Neuron (in vitro differentiated cells): ENCODE results near the gene LRRC74B.

Experiments used
- H2AFZ ChIP-seq: one replicate; pipeline ENCODE4 v1.6.1; 2013; ENCODE audit warnings: low read depth, mild to moderate bottlenecking, inconsistent platforms, low read length, moderate library complexity
- H3K27me3 ChIP-seq: one replicate; pipeline ENCODE4 v1.6.1; 2013; ENCODE audit warnings: low read length; ENCODE audit not compliant: insufficient read depth
- H3K36me3 ChIP-seq: one replicate; pipeline ENCODE4 v1.6.1; 2013; ENCODE audit warnings: low read length; ENCODE audit not compliant: insufficient read depth
- H3K4me1 ChIP-seq: one replicate; pipeline ENCODE4 v1.6.1; 2013; ENCODE audit warnings: low read length; ENCODE audit not compliant: insufficient read depth
- H3K4me3 ChIP-seq: 2 replicates; pipeline ENCODE4 v1.5.1; 2013; ENCODE audit warnings: mild to moderate bottlenecking, low read length, moderate library complexity
- H3K9me3 ChIP-seq: one replicate; pipeline ENCODE4 v1.6.1; 2013; ENCODE audit warnings: low read length

The LRRC74B gene

DNA sequence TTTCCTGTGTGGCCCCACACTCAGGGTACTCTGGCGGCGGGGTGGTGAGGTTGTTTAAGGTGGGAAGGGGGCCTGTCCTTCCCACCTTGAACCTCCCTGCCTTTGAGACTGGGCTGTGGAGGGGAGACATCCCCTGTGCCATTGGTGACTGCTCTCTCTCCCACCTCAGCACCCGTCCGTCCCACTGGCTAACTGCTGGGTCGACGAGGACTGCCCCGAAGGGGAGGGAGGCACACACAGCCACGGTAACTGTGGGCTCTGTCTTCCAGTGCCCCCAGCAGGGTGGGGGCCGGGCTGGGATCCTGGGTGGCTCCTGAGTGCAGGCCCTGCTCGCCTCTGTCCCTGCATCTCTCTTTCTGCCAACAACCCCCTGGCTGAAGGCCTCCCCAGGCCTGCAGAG lies 23.2 kb upstream of the LRRC74B start:
- Histone ChIP-seq H3K36me3 (no peaks in the 10 kb centered on the region), H3K4me1 (no peaks in the 10 kb centered on the region), H2AFZ (no peak overlapping the region), H3K27me3 (peaks cover 4% of the 10 kb centered on the region), H3K9me3 (no peaks in the 10 kb centered on the region), H3K4me3 (no peak overlapping the region)

DNA sequence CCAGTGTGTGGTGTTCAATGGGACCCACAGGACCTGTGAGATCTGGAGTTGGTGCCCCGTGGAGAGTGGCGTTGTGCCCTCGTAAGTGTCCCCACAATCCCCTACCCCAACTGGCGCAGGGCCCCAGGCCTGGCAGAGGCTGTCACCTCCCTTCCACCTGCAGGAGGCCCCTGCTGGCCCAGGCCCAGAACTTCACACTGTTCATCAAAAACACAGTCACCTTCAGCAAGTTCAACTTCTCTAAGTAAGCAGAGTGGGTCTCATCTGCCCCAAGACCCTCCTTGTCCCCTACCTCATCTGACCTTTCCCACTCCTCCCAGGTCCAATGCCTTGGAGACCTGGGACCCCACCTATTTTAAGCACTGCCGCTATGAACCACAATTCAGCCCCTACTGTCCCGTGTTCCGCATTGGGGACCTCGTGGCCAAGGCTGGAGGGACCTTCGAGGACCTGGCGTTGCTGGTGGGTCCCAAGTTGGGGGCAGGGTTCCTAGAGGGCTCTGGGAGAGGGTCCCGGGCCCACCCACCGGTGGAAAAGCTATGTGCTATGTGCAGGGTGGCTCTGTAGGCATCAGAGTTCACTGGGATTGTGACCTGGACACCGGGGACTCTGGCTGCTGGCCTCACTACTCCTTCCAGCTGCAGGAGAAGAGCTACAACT lies 22.7 kb upstream of the LRRC74B start:
- Histone ChIP-seq H2AFZ (no peak overlapping the region), H3K36me3 (no peaks in the 10 kb centered on the region), H3K4me1 (no peaks in the 10 kb centered on the region), H3K27me3 (peaks cover 4% of the 10 kb centered on the region), H3K4me3 (no peak overlapping the region), H3K9me3 (no peaks in the 10 kb centered on the region)

DNA sequence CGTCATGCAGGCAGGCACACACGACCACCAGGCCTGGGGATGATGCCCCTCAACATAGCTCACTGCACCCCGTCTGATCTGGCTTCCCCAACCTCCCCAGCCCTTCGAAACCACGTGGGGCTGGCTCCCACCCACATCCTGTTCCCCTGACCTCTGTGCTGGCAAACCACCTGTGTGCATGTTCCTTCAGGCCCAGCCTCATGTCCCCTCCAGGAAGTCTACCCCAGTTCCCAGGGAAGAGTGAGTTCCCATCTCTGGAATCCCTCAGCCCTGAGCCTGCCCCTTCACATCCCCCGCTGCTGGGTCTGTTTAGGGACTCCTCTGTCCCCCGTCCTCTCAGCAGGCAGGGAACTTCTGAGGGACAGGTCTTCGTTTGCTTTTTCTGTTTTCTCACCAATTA lies 20.5 kb upstream of the LRRC74B start:
- Histone ChIP-seq H3K36me3 (no peaks in the 10 kb centered on the region), H3K9me3 (no peaks in the 10 kb centered on the region), H2AFZ (no peak overlapping the region), H3K4me1 (no peaks in the 10 kb centered on the region), H3K4me3 (no peak overlapping the region), H3K27me3 (peaks cover 4% of the 10 kb centered on the region)

DNA sequence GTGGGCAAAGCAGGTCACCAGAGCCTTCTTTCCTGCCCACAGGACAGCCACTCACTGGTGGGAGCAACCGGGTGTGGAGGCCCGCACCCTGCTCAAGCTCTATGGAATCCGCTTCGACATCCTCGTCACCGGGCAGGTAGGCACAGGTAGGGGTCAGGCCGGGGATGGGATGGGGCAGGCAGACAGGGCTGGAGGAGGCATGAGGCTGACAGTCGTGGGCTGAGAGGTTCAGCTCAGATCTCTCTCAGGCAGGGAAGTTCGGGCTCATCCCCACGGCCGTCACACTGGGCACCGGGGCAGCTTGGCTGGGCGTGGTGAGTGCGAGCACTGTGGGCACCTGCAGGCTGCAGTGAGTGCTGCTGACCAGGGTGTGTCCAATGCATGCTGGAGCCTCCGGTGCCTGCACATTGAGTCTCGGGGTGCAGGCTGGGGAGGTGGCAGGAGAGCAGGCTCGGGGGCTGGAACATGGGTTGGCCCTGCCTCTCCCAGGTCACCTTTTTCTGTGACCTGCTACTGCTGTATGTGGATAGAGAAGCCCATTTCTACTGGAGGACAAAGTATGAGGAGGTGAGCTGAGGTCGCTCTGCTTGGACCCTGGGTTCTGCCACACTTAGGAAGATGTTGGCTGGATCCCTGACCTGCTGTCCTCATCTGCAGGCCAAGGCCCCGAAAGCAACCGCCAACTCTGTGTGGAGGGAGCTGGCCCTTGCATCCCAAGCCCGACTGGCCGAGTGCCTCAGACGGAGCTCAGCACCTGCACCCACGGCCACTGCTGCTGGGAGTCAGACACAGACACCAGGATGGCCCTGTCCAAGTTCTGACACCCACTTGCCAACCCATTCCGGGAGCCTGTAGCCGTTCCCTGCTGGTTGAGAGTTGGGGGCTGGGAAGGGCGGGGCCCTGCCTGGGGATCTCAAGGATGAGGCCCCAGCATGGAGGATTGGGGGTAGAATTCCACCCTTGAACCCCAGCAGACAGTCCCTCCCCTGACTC lies 19.7 kb upstream of the LRRC74B start:
- Histone ChIP-seq H3K27me3 (peaks cover 4% of the 10 kb centered on the region), H2AFZ (no peak overlapping the region), H3K36me3 (no peaks in the 10 kb centered on the region), H3K9me3 (no peaks in the 10 kb centered on the region), H3K4me1 (no peaks in the 10 kb centered on the region), H3K4me3 (no peak overlapping the region)

DNA sequence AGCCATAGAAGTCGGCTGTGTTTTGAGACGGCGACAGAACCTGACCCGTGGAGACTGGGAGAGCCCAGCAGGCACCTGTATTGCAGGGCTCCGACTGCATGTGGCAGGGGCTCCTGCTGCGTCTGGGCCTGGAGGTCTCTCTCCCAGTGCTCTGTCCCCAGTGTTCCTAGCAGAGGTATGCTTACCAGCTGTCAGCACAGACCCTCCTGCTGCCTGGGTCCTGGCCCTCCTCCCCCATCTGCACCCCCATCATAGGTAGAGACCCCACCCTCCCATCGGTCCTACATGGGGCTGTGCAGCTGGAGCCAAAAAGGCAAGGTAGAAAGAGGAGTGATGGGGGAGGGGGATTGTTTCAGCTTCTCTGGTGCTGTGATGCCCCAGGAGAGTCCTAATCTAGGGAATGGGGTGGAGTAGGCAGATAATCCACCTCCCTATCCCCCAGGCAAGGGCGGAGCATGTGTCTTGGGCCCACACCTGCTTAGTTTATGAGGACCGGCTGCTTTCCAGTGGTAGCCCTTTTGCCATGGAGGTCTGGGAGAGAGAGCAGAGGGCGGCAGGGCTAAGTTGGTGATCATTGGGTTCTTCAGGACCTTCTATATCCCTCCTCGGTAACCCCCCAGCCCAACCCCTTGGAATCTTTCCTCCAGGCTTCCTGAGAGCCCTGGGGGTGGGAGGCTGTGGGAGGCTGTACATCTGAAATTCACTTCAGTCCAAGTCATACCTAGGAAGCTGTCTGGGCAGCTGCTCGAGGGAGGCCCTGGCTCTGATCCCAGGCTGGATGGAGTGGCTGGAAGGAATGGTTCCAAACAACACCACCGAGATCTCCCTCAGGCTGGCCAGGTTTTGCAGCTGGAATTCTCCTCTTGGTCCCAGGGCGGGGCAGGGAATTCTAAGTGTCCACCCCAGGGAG lies 18.7 kb upstream of the LRRC74B start:
- no peaks in the 10 kb centered on the region for H3K9me3 ChIP-seq
- no peaks in the 10 kb centered on the region for H3K36me3 ChIP-seq
- H3K4me1 ChIP-seq = peaks cover 2% of the 10 kb centered on the region
- H2AFZ ChIP-seq = no peak overlapping the region
- no peak overlapping the region for H3K4me3 ChIP-seq
- H3K27me3 ChIP-seq = peaks cover 4% of the 10 kb centered on the region

DNA sequence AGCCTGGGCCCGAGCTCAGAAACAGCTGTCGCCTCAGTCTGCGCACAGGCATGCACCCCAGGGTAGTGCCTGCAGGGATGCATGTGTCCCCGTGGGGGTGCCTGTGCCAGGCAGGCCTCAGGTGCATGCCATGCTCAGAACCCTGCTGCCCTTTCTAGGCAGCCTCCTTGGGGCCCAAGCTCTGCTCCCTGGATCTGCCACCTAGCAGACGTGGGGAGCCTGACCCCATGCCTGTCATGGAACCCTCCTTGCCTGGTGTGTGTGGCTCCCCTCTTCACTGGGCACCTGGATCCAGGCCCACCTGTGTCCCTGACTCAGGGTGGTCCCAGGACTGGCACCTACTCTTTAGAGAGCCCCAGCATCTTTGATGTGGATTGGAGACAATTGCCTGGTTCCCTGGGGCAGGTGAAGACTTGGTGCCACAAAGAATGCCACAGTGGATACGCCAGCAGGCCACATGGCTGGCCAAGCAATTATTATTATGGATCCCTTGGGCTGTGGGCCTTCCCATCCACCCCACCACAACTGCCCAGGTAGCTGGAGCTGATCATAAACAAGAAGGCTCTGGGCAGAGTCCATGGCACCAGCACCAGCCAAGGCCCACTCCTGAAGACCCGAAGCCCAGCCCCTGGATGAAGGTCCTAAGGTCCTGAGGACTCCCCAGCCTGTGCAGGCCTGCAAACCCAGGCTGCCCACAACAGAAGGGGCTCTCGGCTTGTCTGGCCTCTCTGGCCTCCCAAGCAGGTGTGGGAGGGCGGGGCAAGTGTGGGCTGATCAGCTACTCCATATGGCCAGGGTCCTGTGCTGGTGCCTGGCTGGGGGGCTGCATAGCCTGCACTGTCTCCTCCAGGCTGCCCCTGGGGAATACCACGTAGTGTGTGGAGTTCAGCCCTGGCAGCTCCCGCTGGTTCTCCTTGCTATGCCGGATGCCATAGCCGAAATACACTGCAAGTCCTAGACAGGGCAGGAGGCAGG lies 17.2 kb upstream of the LRRC74B start:
- no peak overlapping the region for H2AFZ ChIP-seq
- H3K4me3 ChIP-seq = no peak overlapping the region
- H3K36me3 ChIP-seq = no peaks in the 10 kb centered on the region
- no peaks in the 10 kb centered on the region for H3K27me3 ChIP-seq
- peaks cover 9% of the 10 kb centered on the region for H3K4me1 ChIP-seq
- H3K9me3 ChIP-seq = no peaks in the 10 kb centered on the region

DNA sequence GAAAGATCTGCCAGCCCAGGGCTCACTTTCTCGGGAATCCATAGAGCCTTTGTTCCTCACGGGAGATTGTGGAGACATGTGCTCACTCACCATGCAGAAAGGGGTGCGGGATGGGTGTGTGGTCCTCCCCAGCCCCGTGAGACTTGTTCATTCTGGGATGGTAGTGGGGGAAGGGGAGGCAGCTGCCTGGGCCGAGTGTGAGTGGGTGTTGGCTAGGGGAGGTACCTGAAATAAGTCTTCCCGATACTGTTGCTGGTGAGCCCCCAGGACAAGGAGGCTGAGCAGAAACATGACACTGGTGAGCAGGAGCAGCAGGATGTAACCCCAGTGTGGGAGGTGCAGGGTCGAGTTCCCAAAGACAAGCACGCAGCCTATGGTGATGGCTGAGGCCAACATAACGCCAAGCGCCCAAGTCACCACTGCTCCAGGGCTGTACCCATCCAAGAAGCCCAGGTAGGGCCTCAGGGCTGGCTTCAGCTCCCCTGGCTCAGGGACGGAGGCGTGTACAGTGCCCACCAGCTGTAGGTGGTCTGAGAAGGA lies 16.2 kb upstream of the LRRC74B start:
- no peaks in the 10 kb centered on the region for H3K36me3 ChIP-seq
- H3K4me3 ChIP-seq = no peak overlapping the region
- no peaks in the 10 kb centered on the region for H3K27me3 ChIP-seq
- no peaks in the 10 kb centered on the region for H3K9me3 ChIP-seq
- peaks cover 9% of the 10 kb centered on the region for H3K4me1 ChIP-seq
- no peak overlapping the region for H2AFZ ChIP-seq

DNA sequence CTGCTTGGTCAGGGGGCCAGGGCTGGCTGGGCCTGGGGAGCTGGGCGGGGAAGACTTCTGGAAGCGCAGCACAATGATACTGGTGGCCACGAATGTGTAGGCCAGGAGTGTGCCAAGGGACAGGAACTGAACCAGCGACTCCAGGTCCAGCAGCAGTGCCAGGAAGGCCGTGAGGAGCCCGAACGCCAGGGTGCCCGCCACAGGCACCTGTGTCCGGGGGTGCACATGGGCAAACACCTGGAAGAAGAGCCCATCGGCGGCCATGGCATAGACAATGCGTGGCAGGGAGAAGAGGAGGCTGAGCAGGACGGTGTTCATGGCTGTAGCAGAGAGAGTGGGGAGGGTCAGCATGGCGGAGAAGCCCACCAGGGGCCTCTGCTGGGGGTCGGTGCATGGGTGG lies 15.7 kb upstream of the LRRC74B start:
- Histone ChIP-seq H3K4me3 (no peak overlapping the region), H3K4me1 (peaks cover 9% of the 10 kb centered on the region), H3K27me3 (peaks cover under 1% of the 10 kb centered on the region), H2AFZ (no peak overlapping the region), H3K9me3 (no peaks in the 10 kb centered on the region), H3K36me3 (no peaks in the 10 kb centered on the region)

DNA sequence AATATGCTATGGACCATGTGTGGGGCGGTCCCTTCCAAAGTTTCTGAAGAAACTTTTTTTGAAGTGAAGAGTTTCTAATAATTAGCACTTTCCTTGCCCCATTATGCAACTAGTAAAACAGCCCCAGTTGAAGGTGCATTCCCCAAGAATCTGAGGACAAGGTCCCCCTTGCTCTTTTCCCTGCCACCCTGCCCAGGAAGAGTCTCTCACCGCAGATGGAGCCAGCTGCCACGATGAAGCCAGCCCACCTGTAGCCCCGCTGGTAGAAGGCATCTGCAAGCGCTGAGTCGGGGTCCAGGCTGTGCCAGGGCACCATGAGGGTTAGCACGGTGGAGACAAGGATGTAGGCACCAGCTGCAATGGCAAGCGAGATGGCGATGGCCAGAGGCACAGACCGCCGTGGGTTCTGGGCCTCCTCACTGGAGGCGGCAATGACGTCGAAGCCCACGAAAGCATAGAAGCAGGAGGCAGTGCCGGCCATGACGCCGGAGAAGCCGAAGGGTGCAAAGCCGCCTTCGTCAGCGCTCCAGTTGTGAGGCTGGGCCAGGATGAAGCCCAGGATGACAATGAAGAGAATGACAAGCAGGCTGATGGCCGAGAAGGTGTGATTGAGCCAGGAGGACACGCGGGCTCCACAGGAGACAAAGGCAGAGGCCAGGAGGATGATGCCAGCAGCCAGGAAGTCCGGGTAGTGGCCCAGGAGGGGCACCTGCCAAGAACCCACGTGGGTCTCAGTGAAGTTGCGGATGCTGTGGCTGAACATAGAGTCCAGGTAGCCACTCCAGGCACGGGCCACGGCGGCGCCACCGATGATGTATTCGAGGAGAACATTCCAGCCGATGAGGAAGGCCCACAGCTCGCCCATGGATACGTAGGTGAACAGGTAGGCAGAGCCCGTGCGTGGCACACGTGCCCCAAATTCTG lies 14.9 kb upstream of the LRRC74B start:
- H3K4me1 ChIP-seq = peaks cover 9% of the 10 kb centered on the region
- H2AFZ ChIP-seq = no peak overlapping the region
- no peak overlapping the region for H3K4me3 ChIP-seq
- no peaks in the 10 kb centered on the region for H3K36me3 ChIP-seq
- H3K27me3 ChIP-seq = peaks cover 5% of the 10 kb centered on the region
- no peaks in the 10 kb centered on the region for H3K9me3 ChIP-seq

DNA sequence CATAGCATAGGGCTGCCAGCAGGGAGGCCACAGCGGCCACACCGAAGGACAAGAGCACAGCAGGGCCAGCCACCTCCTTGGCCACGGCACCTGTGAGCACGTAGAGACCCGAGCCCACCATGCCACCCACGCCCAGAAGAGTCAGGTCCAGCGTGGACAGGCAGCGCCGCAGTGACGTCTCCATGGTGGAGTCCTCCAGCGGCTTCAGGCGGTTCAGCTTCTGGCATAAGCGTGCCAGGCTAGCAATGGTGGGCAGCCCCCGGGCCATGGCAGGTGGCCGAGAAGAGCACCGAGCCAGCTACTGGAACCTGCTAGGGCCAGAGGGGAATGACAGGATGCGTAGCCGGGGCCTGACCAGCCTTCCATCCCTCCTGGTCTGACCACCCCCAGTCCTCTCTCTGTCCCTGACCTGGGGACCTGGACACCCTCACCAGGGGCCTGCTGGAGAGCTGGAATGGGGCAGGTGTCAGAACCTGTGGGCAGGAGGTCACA lies 14.2 kb upstream of the LRRC74B start:
- Histone ChIP-seq H2AFZ (no peak overlapping the region), H3K27me3 (peaks cover 5% of the 10 kb centered on the region), H3K4me3 (no peak overlapping the region), H3K4me1 (peaks cover 9% of the 10 kb centered on the region), H3K9me3 (no peaks in the 10 kb centered on the region), H3K36me3 (no peaks in the 10 kb centered on the region)
